ENCODE measurements around the gene EIF2A. TPM values are rescaled to one million over a fixed set of nuclear protein-coding genes. Genes with fewer than 3 reads are reported as not detected.

Gene EIF2A
- total and polyA plus RNA-seq, 9 of the 15 experiments (the other 6 are each of a cell fraction or from before 2014, with no cell fraction given) = 106 to 192 (median 168) TPM

DNA sequence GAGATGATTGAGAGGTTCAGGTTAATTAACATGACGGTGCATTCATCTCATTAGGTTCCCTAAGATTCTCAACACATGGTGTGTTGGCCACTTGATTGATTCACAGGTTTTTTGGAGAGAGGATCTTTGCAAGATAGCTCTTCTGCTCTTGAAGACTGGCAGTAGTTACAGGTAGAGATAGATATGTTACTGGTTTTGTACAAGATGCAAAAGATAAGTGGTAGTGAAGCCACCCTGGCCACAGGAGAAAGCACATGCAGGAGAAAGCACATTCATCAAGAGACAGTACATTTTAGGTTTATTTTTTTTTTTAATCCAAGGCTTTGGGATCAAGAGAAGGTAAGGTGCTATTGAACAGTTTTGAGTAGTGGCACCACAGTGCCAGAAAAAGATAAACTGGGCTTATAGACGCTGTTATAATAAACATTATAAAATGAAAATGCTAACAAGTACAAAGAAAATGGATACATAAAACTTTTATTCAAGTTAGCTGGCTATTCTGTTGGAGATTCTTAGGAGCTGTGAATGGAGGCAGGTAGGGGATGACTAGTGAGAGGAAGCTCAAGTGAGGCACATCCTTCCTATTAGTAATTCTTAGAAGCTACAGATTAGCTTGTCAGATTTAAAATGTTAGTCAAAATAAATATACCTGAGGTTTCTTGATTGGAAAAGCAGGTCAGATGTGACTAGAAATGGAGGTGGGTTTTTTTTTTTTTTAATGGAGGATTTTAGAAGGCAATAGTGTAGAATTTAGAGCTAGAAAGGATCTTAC is 67.3 kb downstream of the EIF2A start:
- Histone ChIP-seq H3K9ac (ENCODE audit: insufficient read depth in 1 of 2, low read depth in 2 of 2, low read length in 2 of 2) (no peak overlapping the region), H3K9me3 (replicated peaks; ENCODE audit: control insufficient read depth, insufficient read depth, low read depth, low read length) (no peaks in the 10 kb centered on the region), H3K36me3 (ENCODE audit: control insufficient read depth, insufficient read depth, low read length) (peaks cover 55% of the 10 kb centered on the region), H3K27me3 (ENCODE audit: control insufficient read depth in 2 of 2, insufficient read depth in 2 of 2, low read length in 2 of 2) (no peaks in the 10 kb centered on the region), H2AFZ (ENCODE audit: low read depth, low read length) (no peak overlapping the region), H3K4me2 (ENCODE audit: insufficient read depth, low read length) (no peak overlapping the region), H4K20me1 (replicated peaks; ENCODE audit: control insufficient read depth, insufficient read depth, low read length) (0 out of 2 replicates have a peak, but pooled peaks cover 5% of the 10 kb centered on the region), H3K4me3 (no peak overlapping the region), H3K79me2 (ENCODE audit: control insufficient read depth, insufficient read depth, low read length) (peaks cover 82% of the 10 kb centered on the region), H3K27ac (ENCODE audit: extremely low read depth, low read depth, low read length) (no peak overlapping the region), H3K4me1 (replicated peaks in 1 of 2; ENCODE audit: control insufficient read depth in 2 of 2, insufficient read depth in 2 of 2, low read length in 2 of 2) (peaks cover 0 to 12% of the 10 kb centered on the region in 2 experiments; a peak in 3 of 5 replicates), H3K9me1 (ENCODE audit: control insufficient read depth, insufficient read depth, low read length) (no peaks in the 10 kb centered on the region)
- WGBS (ENCODE audit: insufficient coverage, low coverage, missing lambda C conversion rate) = 94% methylated on average over 2 of the region's 2 CpGs
- no peak for FAIRE-seq
- intact Hi-C loops (cut with micrococcal nuclease) (no loop called here), in situ Hi-C loops (cut with MboI) (no loop called here)
- no TSS peak for BruUV-seq (replicated peaks)
- no peak for TF ChIP-seq ARID1B (IDR thresholded peaks at IDR 0.05)
- no peak for TF ChIP-seq MAZ (CRISPR knock-in tag; conservative IDR thresholded peaks at IDR 0.05 in 1 of 2, IDR thresholded peaks at IDR 0.05 in 1 of 2)
- no peak for TF ChIP-seq ZBTB8A (IDR thresholded peaks at IDR 0.05; ENCODE audit: partially characterized antibody)
- TF ChIP-seq SP2 (IDR thresholded peaks at IDR 0.05; ENCODE audit: extremely low read depth, low read depth, low read length, poor library complexity, severe bottlenecking) = no peak
- no peak for TF ChIP-seq SETDB1 (IDR thresholded peaks at IDR 0.05; ENCODE audit: low read length)
- no peak for TF ChIP-seq NBN (IDR thresholded peaks at IDR 0.05; ENCODE audit: low read depth)
- no peak for TF ChIP-seq IRF2 (CRISPR knock-in tag; IDR thresholded peaks at IDR 0.05)
- CTCF ChIA-PET (ENCODE audit: low intra/inter-chr PET ratio) = interaction anchor here (0.6 kb wide), 1 partner anchor 10 kb away, joined by 5 read pairs; no protein-coding TSS in a partner anchor
- POLR2A ChIA-PET = interaction anchor here (0.6 to 0.9 kb wide), 3 partner anchors 11 to 462 kb away, joined by 3 read pairs; partner anchors contain the start of gene SELENOT
- ATAC-seq = no peak
- DNase-seq (ENCODE audit: extremely low read depth in 1 of 4, low spot score in 3 of 4) = no peak
